Endodermal cell (in vitro differentiated cells): Measurements from ENCODE around the gene DDX41. TPM values are rescaled to one million over a fixed set of nuclear protein-coding genes. Genes with fewer than 3 reads are reported as not detected.

Source experiments
- DNase-seq: peaks from one replicate; pipeline ENCODE4 v3.0.0-alpha.2; 2017
- H3K27ac ChIP-seq: 2 replicates; pipeline ENCODE4 v1.5.1; 2013; ENCODE audit warnings: mild to moderate bottlenecking, low read depth, low read length, moderate library complexity
- H3K27me3 ChIP-seq: 2 replicates; pipeline ENCODE4 v1.6.1; 2013; ENCODE audit warnings: mild to moderate bottlenecking, low read length, moderate library complexity; ENCODE audit not compliant: insufficient read depth, control insufficient read depth, poor library complexity, severe bottlenecking
- H3K36me3 ChIP-seq: 2 replicates; pipeline ENCODE4 v1.7.0; 2013; ENCODE audit warnings: mild to moderate bottlenecking, low read length, moderate library complexity; ENCODE audit not compliant: control insufficient read depth, insufficient read depth
- H3K4me1 ChIP-seq: one replicate; pipeline ENCODE4 v1.7.0; 2013; ENCODE audit warnings: low read length; ENCODE audit not compliant: control insufficient read depth, insufficient read depth
- H3K4me3 ChIP-seq: 2 replicates; pipeline ENCODE4 v1.5.1; 2013; ENCODE audit warnings: mild to moderate bottlenecking, low read length, moderate library complexity
- H3K9ac ChIP-seq: 2 replicates; pipeline ENCODE4 v1.6.1; 2013; ENCODE audit warnings: mild to moderate bottlenecking, low read length, moderate library complexity; ENCODE audit not compliant: poor library complexity, severe bottlenecking; ENCODE audit errors: extremely low read depth
- H3K9me3 ChIP-seq: 2 replicates; pipeline ENCODE4 v1.6.1; 2013; ENCODE audit warnings: mild to moderate bottlenecking, low read length, moderate library complexity; ENCODE audit not compliant: control insufficient read depth
- H3K27ac Mint-ChIP-seq: 2 replicates; pipeline ENCODE4 v1.8.0; 2020; ENCODE audit warnings: mixed read lengths
- H3K27me3 Mint-ChIP-seq: 2 replicates; pipeline ENCODE4 v1.8.0; 2021; ENCODE audit warnings: mild to moderate bottlenecking, mixed read lengths; ENCODE audit not compliant: insufficient read depth
- H3K36me3 Mint-ChIP-seq: 2 replicates; pipeline ENCODE4 v1.8.0; 2020; ENCODE audit warnings: low read depth, mixed read lengths
- H3K4me1 Mint-ChIP-seq: 2 replicates; pipeline ENCODE4 v1.8.0; 2020; ENCODE audit warnings: mixed read lengths
- H3K4me3 Mint-ChIP-seq: 2 replicates; pipeline ENCODE4 v1.8.0; 2020; ENCODE audit warnings: mild to moderate bottlenecking, moderate library complexity, mixed read lengths
- H3K9me3 Mint-ChIP-seq: 2 replicates; pipeline ENCODE4 v1.8.0; 2020; ENCODE audit warnings: mild to moderate bottlenecking, mixed read lengths
- WGBS, 2 experiments: methylation state at CpG; one replicate each; pipeline versions ENCODE4 v1.1.5 to v1.1.7; 2013; ENCODE audit warnings: missing lambda C conversion rate in 2 of 2, mixed read lengths in 1 of 2; ENCODE audit not compliant: insufficient coverage in 1 of 2, insufficient read length in 1 of 2; 5-methylcytosine and 5-hydroxymethylcytosine counted together
- total RNA-seq, 2 donors: library from RNA; stranded (reverse); fragmentation: NEBNext Ultra II Directional in 1 of 2; extraction: Animal tissue kit (Norgen Biotek cat#: 25700) in 1 of 2; gene quantifications; 2 replicates in 1 of 2; 3 replicates in 1 of 2; pipeline ENCODE4 v1.2.1, GENCODE V29; 2021
- TF ChIP-seq, protein P1 (sequence below): fragments of 200-600 bp; sonication (generic); conservative IDR thresholded peaks from 2 replicates; pipeline ENCODE4 v1.5.0; 2021; ENCODE audit warnings: antibody characterized with exemption, mild to moderate bottlenecking

The DDX41 gene
- total RNA-seq, 2 donors from 2014 or later = 115 TPM

DNA sequence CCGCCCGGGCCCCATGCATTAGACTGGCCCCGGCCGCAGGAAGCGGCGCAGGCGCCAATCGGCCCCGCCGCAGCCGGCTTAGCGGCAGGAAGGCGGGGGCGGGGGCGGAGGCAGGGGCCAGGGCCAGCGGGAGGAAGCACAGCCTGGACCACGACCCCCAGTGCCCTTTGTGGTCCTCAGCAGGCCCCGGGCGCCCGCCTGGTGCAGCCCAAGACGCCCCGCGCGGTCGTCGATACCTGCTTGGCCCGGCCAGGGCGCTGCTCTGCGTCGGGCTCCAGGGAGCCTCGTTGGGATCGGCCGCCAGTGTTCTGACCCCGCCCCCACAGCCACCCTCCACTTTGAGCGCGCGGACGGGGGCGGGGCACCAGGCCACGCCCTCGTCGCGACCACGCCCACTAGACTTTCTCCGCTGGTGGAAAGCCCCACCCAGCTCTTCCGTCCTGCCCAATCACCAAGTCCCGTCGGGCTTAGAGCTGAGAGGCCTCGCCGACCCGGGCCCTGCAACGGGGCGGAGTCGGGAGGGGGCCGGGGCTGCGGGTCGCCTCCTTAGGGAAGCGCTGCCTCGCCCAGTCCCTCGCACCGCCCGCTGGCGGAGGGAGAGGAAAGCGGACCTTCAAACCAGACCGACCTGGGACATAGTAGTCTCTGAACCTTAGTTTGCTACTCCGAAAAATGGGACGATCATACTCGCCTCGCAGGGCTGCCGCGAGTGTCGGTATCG, 19.3 kb downstream of the DDX41 start, which contains the start of gene PDLIM7:
Gene PDLIM7 (minus strand): TSS at position 313 of the 721 bp plus-strand sequence. CDS start 1,092 bp downstream, outside the sequence.
- H3K4me3 Mint-ChIP-seq = peak within 1 kb of the TSS; percentile 74
- TF ChIP-seq, protein P1, sequence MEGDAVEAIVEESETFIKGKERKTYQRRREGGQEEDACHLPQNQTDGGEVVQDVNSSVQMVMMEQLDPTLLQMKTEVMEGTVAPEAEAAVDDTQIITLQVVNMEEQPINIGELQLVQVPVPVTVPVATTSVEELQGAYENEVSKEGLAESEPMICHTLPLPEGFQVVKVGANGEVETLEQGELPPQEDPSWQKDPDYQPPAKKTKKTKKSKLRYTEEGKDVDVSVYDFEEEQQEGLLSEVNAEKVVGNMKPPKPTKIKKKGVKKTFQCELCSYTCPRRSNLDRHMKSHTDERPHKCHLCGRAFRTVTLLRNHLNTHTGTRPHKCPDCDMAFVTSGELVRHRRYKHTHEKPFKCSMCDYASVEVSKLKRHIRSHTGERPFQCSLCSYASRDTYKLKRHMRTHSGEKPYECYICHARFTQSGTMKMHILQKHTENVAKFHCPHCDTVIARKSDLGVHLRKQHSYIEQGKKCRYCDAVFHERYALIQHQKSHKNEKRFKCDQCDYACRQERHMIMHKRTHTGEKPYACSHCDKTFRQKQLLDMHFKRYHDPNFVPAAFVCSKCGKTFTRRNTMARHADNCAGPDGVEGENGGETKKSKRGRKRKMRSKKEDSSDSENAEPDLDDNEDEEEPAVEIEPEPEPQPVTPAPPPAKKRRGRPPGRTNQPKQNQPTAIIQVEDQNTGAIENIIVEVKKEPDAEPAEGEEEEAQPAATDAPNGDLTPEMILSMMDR = peak; percentile 24
- H3K4me1 ChIP-seq = peaks cover 17% of the 10 kb centered on the region
- 0% methylated on average over 35 to 73 of the region's 73 CpGs for WGBS, 2 experiments
- peak within 1 kb of the TSS; percentile 92 for H3K4me3 ChIP-seq
- H3K9ac ChIP-seq = peak within 1 kb of the TSS; percentile 71
- no peaks in the 10 kb centered on the region for H3K9me3 Mint-ChIP-seq
- H3K36me3 ChIP-seq = peaks cover 35% of the 10 kb centered on the region
- H3K27me3 Mint-ChIP-seq = peaks cover 30% of the 10 kb centered on the region
- H3K9me3 ChIP-seq = no peaks in the 10 kb centered on the region
- peaks cover 14% of the 10 kb centered on the region for H3K27me3 ChIP-seq
- H3K27ac ChIP-seq = peak within 1 kb of the TSS; percentile 93
- peaks cover 24% of the 10 kb centered on the region for H3K4me1 Mint-ChIP-seq
- peaks cover 22% of the 10 kb centered on the region for H3K36me3 Mint-ChIP-seq
- peak; percentile 98 for DNase-seq
- peak within 1 kb of the TSS; percentile 94 for H3K27ac Mint-ChIP-seq

DNA sequence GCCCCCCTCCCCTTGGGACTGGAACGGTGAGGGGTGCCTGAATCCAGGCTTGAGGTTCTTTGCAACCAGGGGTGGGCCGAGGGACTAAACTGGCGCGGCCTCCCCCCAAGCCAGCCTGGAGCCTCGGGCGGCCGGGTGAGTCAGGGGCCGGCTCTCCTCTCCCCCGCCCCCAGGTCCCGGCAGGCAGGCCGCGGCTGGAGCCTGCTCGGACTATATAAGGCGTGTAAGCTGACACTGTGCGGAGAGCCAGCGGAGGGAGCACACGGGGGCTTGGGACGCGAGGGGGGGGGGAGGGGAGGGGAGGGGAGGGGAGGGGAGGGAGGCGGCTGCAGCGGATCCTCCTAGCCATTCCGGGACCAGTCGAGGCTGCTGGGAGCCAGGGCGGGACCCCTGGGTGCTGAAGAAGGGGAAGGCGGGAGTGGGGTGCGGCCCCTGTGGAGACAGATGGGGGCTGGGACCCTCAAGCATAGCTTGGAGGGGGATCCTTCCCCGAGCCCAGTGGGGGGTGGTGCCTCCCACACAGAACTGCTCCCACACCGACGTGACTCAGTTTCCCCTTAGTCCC, 20.0 kb downstream of the DDX41 start:
- 0% methylated on average over 21 of the region's 29 CpGs; no CpG with 5 or more reads in 1 of the 2 experiments for WGBS, 2 experiments
- Histone ChIP-seq H3K27ac (peak overlapping the region; percentile 93), H3K4me1 (peaks cover 17% of the 10 kb centered on the region), H3K9ac (peak overlapping the region; percentile 71), H3K4me3 (peak overlapping the region; percentile 92), H3K9me3 (no peaks in the 10 kb centered on the region), H3K27me3 (peaks cover 14% of the 10 kb centered on the region), H3K36me3 (peaks cover 36% of the 10 kb centered on the region)
- peaks cover 23% of the 10 kb centered on the region for H3K36me3 Mint-ChIP-seq
- peak overlapping the region; percentile 94 for H3K27ac Mint-ChIP-seq
- peaks cover 30% of the 10 kb centered on the region for H3K27me3 Mint-ChIP-seq
- TF ChIP-seq, protein P1 = no peak
- H3K9me3 Mint-ChIP-seq = no peaks in the 10 kb centered on the region
- peak; percentile 95 for DNase-seq
- H3K4me1 Mint-ChIP-seq = peaks cover 24% of the 10 kb centered on the region
- peak overlapping the region; percentile 74 for H3K4me3 Mint-ChIP-seq

DNA sequence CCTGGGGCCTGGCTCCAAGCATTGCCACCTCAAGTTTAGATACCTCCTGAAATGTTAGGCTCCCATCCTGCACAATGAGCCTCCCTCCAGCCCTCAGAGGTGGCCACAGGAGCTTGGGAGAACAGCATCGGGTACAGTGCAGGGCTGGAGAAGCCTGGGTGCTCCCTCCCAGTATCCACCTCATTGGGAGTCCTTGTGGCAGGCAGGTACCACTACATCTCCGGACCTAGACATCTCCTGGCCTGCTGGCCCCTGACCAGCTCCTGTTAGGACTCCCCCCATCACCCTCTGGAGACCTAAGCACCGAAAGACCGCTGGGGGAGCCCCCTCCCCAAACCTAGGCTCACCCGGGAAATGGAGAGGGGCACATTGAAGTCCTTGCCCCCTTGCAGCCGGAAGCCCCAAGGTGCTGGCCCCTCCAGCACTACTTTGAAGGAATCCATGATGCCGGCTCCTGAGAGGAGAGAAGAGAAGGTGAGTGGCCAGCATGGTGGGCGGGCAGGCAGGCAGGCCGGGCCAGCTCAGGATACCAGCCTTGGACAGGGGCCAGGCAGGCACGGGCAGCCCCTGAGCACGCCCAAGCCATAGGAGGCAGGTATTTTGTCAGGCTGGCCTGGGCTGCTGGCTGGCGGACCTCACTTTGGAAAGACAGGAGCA, 20.6 kb downstream of the DDX41 start:
- peaks cover 30% of the 10 kb centered on the region for H3K27me3 Mint-ChIP-seq
- peak overlapping the region; percentile 71 for H3K9ac ChIP-seq
- no peaks in the 10 kb centered on the region for H3K9me3 Mint-ChIP-seq
- peak overlapping the region; percentile 94 for H3K27ac Mint-ChIP-seq
- H3K4me3 ChIP-seq = peak overlapping the region; percentile 92
- H3K4me1 ChIP-seq = peaks cover 17% of the 10 kb centered on the region
- peak overlapping the region; percentile 74 for H3K4me3 Mint-ChIP-seq
- peak overlapping the region; percentile 93 for H3K27ac ChIP-seq
- H3K27me3 ChIP-seq = peaks cover 14% of the 10 kb centered on the region
- H3K4me1 Mint-ChIP-seq = peaks cover 26% of the 10 kb centered on the region
- TF ChIP-seq, protein P1 = peak; percentile 62
- peak; percentile 86 for DNase-seq
- H3K36me3 Mint-ChIP-seq = peaks cover 25% of the 10 kb centered on the region
- 13 to 15% methylated on average over 10 to 12 of the region's 12 CpGs for WGBS, 2 experiments
- H3K9me3 ChIP-seq = no peaks in the 10 kb centered on the region
- peaks cover 38% of the 10 kb centered on the region for H3K36me3 ChIP-seq
